Neural progenitor cell (in vitro differentiated cells): ENCODE data around the gene SYTL3.

Experiments
- EZH2 ChIP-seq: fragments of 200-600 bp; sonication (generic); IDR thresholded peaks from 2 replicates; pipeline ENCODE4 v1.6.1; 2017; ENCODE audit warnings: antibody characterized with exemption, mild to moderate bottlenecking, moderate library complexity
- EZH2phosphoT487 ChIP-seq: fragments of 200-600 bp; sonication (generic); IDR thresholded peaks from 2 replicates; pipeline ENCODE4 v1.6.1; 2017; ENCODE audit warnings: antibody characterized with exemption
- TF ChIP-seq, protein P1 (sequence below): fragments of 200-600 bp; sonication (generic); IDR thresholded peaks from 2 replicates; pipeline ENCODE4 v1.5.1; 2017; ENCODE audit warnings: antibody characterized with exemption, mild to moderate bottlenecking

DNA sequence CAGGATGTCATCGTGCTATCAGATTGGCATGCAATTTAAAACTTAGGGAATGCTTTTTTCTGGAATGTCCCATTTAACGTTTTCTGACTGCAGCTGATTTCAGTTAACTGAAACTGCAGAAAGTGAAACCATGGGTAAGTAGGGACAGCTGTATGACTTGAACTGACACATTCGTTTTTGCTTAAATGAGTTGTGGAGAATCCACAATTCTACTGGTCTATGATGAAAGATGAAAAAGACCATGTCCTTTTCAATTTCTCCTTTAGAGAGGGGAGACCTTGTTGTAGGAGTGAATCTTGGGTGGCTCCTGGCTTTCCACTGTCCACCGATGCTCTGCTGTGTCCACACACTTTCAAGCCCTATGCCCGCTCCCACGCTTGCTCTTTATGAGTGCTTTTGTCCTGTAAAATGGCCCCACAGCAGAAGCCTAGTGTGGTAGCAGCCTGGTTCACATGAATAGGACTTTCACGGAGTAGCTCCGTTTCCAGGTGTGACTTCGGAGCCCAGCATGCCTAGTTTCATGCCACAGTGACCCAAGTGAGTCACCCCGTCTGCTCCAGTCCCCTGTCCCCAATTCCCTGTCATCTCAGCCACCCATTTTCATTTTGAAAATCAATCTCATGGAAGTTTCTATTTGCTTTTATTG is 27.2 kb upstream of the SYTL3 start:
- TF ChIP-seq, protein P1, sequence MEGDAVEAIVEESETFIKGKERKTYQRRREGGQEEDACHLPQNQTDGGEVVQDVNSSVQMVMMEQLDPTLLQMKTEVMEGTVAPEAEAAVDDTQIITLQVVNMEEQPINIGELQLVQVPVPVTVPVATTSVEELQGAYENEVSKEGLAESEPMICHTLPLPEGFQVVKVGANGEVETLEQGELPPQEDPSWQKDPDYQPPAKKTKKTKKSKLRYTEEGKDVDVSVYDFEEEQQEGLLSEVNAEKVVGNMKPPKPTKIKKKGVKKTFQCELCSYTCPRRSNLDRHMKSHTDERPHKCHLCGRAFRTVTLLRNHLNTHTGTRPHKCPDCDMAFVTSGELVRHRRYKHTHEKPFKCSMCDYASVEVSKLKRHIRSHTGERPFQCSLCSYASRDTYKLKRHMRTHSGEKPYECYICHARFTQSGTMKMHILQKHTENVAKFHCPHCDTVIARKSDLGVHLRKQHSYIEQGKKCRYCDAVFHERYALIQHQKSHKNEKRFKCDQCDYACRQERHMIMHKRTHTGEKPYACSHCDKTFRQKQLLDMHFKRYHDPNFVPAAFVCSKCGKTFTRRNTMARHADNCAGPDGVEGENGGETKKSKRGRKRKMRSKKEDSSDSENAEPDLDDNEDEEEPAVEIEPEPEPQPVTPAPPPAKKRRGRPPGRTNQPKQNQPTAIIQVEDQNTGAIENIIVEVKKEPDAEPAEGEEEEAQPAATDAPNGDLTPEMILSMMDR: no peak
- TF ChIP-seq EZH2: no peak
- no peak for TF ChIP-seq EZH2phosphoT487
